Uterus (tissue), 2 donors: ENCODE results near the gene BDH1.

Source experiments
- CTCF ChIP-seq, 4 experiments: fragments of 200-600 bp in 2 of 4; fragments of 450-650 bp in 2 of 4; sonication (generic) in 2 of 4; IDR thresholded peaks; one replicate each; pipeline ENCODE4 v1.5.1; 2016 to 2019; ENCODE audit warnings: antibody characterized with exemption in 4 of 4, mild to moderate bottlenecking in 2 of 4, moderate library complexity in 1 of 4
- POLR2A ChIP-seq, 2 donors: fragments of 450-650 bp; IDR thresholded peaks; one replicate each; pipeline ENCODE4 v1.6.1; 2016; ENCODE audit warnings: antibody characterized with exemption in 2 of 2, mild to moderate bottlenecking in 1 of 2, moderate library complexity in 1 of 2

- TF ChIP-seq CTCF (IDR thresholded peaks at IDR 0.05): no peak
- no peak for TF ChIP-seq POLR2A (IDR thresholded peaks at IDR 0.05)
Measured at GRCh38 chr3:197500812-197501211, 55.0 kb downstream of the BDH1 start.
